OCI-LY7 (cell line): ENCODE measurements around the gene INTS3. TPM values are rescaled to one million over a fixed set of nuclear protein-coding genes. Genes with fewer than 3 reads are reported as not detected.
"Not testable (repeated sequence)": the region's sequence is repeated elsewhere in the genome, so short reads cannot be mapped to it uniquely, and the experiment has no call there.

Source experiments
- BruUV-seq: library from RNA; stranded (reverse); fragments of 400-500 nt; replicated peaks from 2 replicates; lab custom pipeline; 2021; lab: Mats Ljungman, UMichigan
- CTCF ChIA-PET: fragments of 300-600 bp; sonication (Branson Sonifier 250); formaldehyde crosslinking; loops from one replicate; lab custom pipeline; 2022; ENCODE audit warnings: antibody characterized with exemption; ENCODE audit not compliant: unreplicated experiment; lab: Charles Lee
- POLR2A ChIA-PET: fragments of 300-600 bp; sonication (Branson Sonifier 250); formaldehyde crosslinking; loops from one replicate; lab custom pipeline; 2022; ENCODE audit warnings: antibody characterized with exemption; lab: Charles Lee
- DNase-seq: peaks from one replicate; pipeline ENCODE4 v3.0.0-alpha.2; 2015; ENCODE audit warnings: low spot score
- H2AFZ ChIP-seq: fragments of 200-600 bp; sonication (generic), shearing (Covaris generic); 2 replicates; pipeline ENCODE4 v1.6.1; 2014; ENCODE audit warnings: mild to moderate bottlenecking, antibody characterized with exemption, low read length, moderate library complexity
- H3K27ac ChIP-seq: fragments of 200-600 bp; sonication (generic); 2 replicates; pipeline ENCODE4 v1.5.1; 2014; ENCODE audit warnings: mixed run types, low read depth, mild to moderate bottlenecking, moderate library complexity, low read length, inconsistent platforms; ENCODE audit not compliant: poor library complexity, severe bottlenecking
- H3K36me3 ChIP-seq: fragments of 200-600 bp; sonication (generic); 2 replicates; pipeline ENCODE4 v1.6.1; 2014; ENCODE audit warnings: mild to moderate bottlenecking, antibody characterized with exemption, low read length, moderate library complexity, mixed read lengths; ENCODE audit not compliant: insufficient read depth
- H3K4me1 ChIP-seq: fragments of 200-600 bp; sonication (generic); 2 replicates; pipeline ENCODE4 v1.5.1; 2014; ENCODE audit warnings: mild to moderate bottlenecking, low read length; ENCODE audit not compliant: insufficient read depth, poor library complexity, severe bottlenecking
- H3K4me2 ChIP-seq: fragments of 200-600 bp; sonication (generic); 2 replicates; pipeline ENCODE4 v1.6.1; 2014; ENCODE audit warnings: mild to moderate bottlenecking, low read length
- H3K4me3 ChIP-seq: fragments of 200-600 bp; sonication (generic); 2 replicates; pipeline ENCODE4 v1.5.1; 2014; ENCODE audit warnings: mild to moderate bottlenecking, low read depth, low read length; ENCODE audit not compliant: poor library complexity, severe bottlenecking
- H3K79me2 ChIP-seq: fragments of 200-600 bp; sonication (generic); 2 replicates; pipeline ENCODE4 v1.6.1; 2016; ENCODE audit warnings: low read depth, mild to moderate bottlenecking, low read length, moderate library complexity, mixed read lengths; ENCODE audit not compliant: insufficient read depth
- H3K9me2 ChIP-seq: fragments of 200-600 bp; sonication (generic); 2 replicates; pipeline ENCODE4 v1.6.1; 2016; ENCODE audit warnings: mild to moderate bottlenecking, low read length, mixed read lengths; ENCODE audit not compliant: insufficient read depth
- H3K9me3 ChIP-seq: fragments of 200-600 bp; sonication (generic); 2 replicates; pipeline ENCODE4 v1.6.1; 2014; ENCODE audit warnings: mild to moderate bottlenecking, mixed run types, low read length, mixed read lengths
- H4K20me1 ChIP-seq: fragments of 200-600 bp; sonication (generic); 2 replicates; pipeline ENCODE4 v1.6.1; 2014; ENCODE audit warnings: mild to moderate bottlenecking, antibody characterized with exemption, low read length, moderate library complexity, mixed read lengths; ENCODE audit not compliant: insufficient read depth
- CTCF ChIP-seq: fragments of 200-600 bp; sonication (generic); conservative IDR thresholded peaks from 2 replicates; pipeline ENCODE4 v1.5.1; 2014; ENCODE audit warnings: mild to moderate bottlenecking, antibody characterized with exemption, low read length, moderate library complexity, mixed read lengths
- EZH2phosphoT487 ChIP-seq: fragments of 200-600 bp; sonication (generic); IDR thresholded peaks from 2 replicates; pipeline ENCODE4 v1.6.1; 2018; ENCODE audit warnings: low read depth, borderline replicate concordance, mild to moderate bottlenecking, mixed run types, antibody characterized with exemption, low read length, moderate library complexity, mixed read lengths
- intact Hi-C: fragments of 100-400 bp; cut with micrococcal nuclease; formaldehyde crosslinking; loops from one replicate; pipeline ENCODE4 v1.10.0; 2022; ENCODE audit not compliant: unreplicated experiment
- total RNA-seq, 2 experiments: library from RNA; depleted of rRNA in 1 of 2; stranded (reverse); fragments of >200 nt in 1 of 2; shearing (Covaris generic) in 1 of 2; gene quantifications; 2 replicates each; pipeline ENCODE4 v1.2.3, GENCODE V29; 2014 to 2022

INTS3 gene
- total RNA-seq, 2 experiments from 2014 or later = 33.5 to 67.3 TPM

GRCh38 chr1:153717330-153717729 is 10.5 kb upstream of the INTS3 start:
- Histone ChIP-seq H3K4me2 (no peak overlapping the region), H3K27ac (no peak overlapping the region), H3K79me2 (no peaks in the 10 kb centered on the region), H3K4me3 (no peak overlapping the region), H3K36me3 (no peaks in the 10 kb centered on the region), H3K4me1 (no peaks in the 10 kb centered on the region), H3K9me3 (no peaks in the 10 kb centered on the region), H3K9me2 (no peaks in the 10 kb centered on the region), H4K20me1 (no peaks in the 10 kb centered on the region), H2AFZ (no peak overlapping the region)
- ChIA-PET POLR2A (no interaction called here), CTCF (no interaction called here)
- no peak for TF ChIP-seq CTCF
- TF ChIP-seq EZH2phosphoT487 = no peak
- BruUV-seq = no TSS peak
- intact Hi-C loops = no loop called here
- no peak for DNase-seq

- no peak for DNase-seq
- Histone ChIP-seq H3K4me3 (no peak overlapping the region), H3K79me2 (peaks cover 6% of the 10 kb centered on the region; the same call in 1 of the 2 replicates), H3K4me1 (no peaks in the 10 kb centered on the region), H4K20me1 (no peaks in the 10 kb centered on the region), H3K9me3 (no peaks in the 10 kb centered on the region), H3K36me3 (no peaks in the 10 kb centered on the region), H3K9me2 (no peaks in the 10 kb centered on the region), H3K27ac (no peak overlapping the region), H2AFZ (no peak overlapping the region), H3K4me2 (no peak overlapping the region)
- no TSS peak for BruUV-seq
- no peak for TF ChIP-seq CTCF
- TF ChIP-seq EZH2phosphoT487 = no peak
- ChIA-PET CTCF (no interaction called here), POLR2A (no interaction called here)
- intact Hi-C loops = no loop called here
Observed at GRCh38 chr1:153723687-153724086, 4.2 kb upstream of the INTS3 start.

GRCh38 chr1:153724634-153725033 is 3.2 kb upstream of the INTS3 start:
- H2AFZ ChIP-seq, DNase-seq, BruUV-seq, H3K9me3 ChIP-seq, CTCF ChIA-PET, H3K4me2 ChIP-seq, intact Hi-C loops, H3K36me3 ChIP-seq, H3K27ac ChIP-seq, H3K9me2 ChIP-seq, H3K4me1 ChIP-seq, H4K20me1 ChIP-seq, H3K4me3 ChIP-seq: not testable (repeated sequence)
- POLR2A ChIA-PET = interaction anchor here (0.8 kb wide), 1 partner anchor 253 kb away, joined by 3 read pairs; no protein-coding TSS in a partner anchor
- H3K79me2 ChIP-seq = peaks cover 14% of the 10 kb centered on the region; the same call in 1 of the 2 replicates
